ENCODE measurements around the gene LUC7L3. TPM values are rescaled to one million over a fixed set of nuclear protein-coding genes. Genes with fewer than 3 reads are reported as not detected.

Gene LUC7L3
- total and polyA plus RNA-seq, 2 donors (not counting 3 experiments of a cell fraction or from before 2014, with no cell fraction given): 70.9 to 113 TPM

GRCh38 chr17:50735287-50735686 lies 15.9 kb downstream of the LUC7L3 start:
- no peaks in the 10 kb centered on the region for H3K4me1 ChIP-seq (ENCODE audit: control insufficient read depth, extremely low read depth, insufficient read depth, low read length)
- dilution Hi-C loops (cut with MboI; ENCODE audit: extremely low pct_ligation_motif_present, low sequenced_read_pairs): no loop called here
- H3K4me3 ChIP-seq (replicated peaks in 1 of 3; ENCODE audit: insufficient read depth in 1 of 3, low read depth in 1 of 3, low read length in 3 of 3): no peak overlapping the region
- no peak overlapping the region for H3K9ac ChIP-seq (replicated peaks; ENCODE audit: extremely low read depth, insufficient read depth, low read length)
- H3K79me2 ChIP-seq (ENCODE audit: control insufficient read depth, insufficient read depth, low read length): peaks cover 95% of the 10 kb centered on the region
- H4K20me1 ChIP-seq (replicated peaks; ENCODE audit: control insufficient read depth, extremely low read depth, insufficient read depth, low read length): peaks cover 24% of the 10 kb centered on the region
- no peak overlapping the region for H2AFZ ChIP-seq (ENCODE audit: low read depth, low read length)
- no peak overlapping the region for H3K4me2 ChIP-seq (ENCODE audit: insufficient read depth, low read length)
- H3K27me3 ChIP-seq (ENCODE audit: control insufficient read depth in 2 of 2, insufficient read depth in 2 of 2, low read length in 2 of 2): no peaks in the 10 kb centered on the region
- BruUV-seq (replicated peaks): no TSS peak
- FAIRE-seq (peak; percentile 43), DNase-seq (ENCODE audit: low read depth, low spot score) (no peak)
- H3K9me3 ChIP-seq (replicated peaks; ENCODE audit: control insufficient read depth, insufficient read depth, low read length): no peaks in the 10 kb centered on the region
- intact Hi-C loops (cut with micrococcal nuclease): no loop called here
- H3K27ac ChIP-seq (ENCODE audit: insufficient read depth, low read depth, low read length): no peak overlapping the region
- no peaks in the 10 kb centered on the region for H3K9me1 ChIP-seq (replicated peaks; ENCODE audit: control insufficient read depth, extremely low read depth, insufficient read depth, low read length)
- CTCF ChIA-PET: no interaction called here
- H3K36me3 ChIP-seq (ENCODE audit: control insufficient read depth in 2 of 2, extremely low read depth in 1 of 2, insufficient read depth in 2 of 2, low read length in 2 of 2): peaks cover 4 to 5% of the 10 kb centered on the region in 2 experiments
- TF ChIP-seq MYC (IDR thresholded peaks at IDR 0.05; ENCODE audit: low read depth, low read length) (no peak), JUN (IDR thresholded peaks at IDR 0.05; ENCODE audit: borderline replicate concordance, insufficient read depth, insufficient read length, low read depth) (no peak), MAX (IDR thresholded peaks at IDR 0.05; ENCODE audit: insufficient read depth, insufficient read length) (no peak), POLR2A (IDR thresholded peaks at IDR 0.05; ENCODE audit: low read depth, low read length) (no peak), POLR2AphosphoS5 (IDR thresholded peaks at IDR 0.05; ENCODE audit: insufficient read depth, low read depth, low read length) (no peak), FOS (IDR thresholded peaks at IDR 0.05; ENCODE audit: borderline replicate concordance, insufficient read depth, low read length) (no peak), CTCF (IDR thresholded peaks at IDR 0.05; ENCODE audit: extremely low read depth in 1 of 2, insufficient read depth in 1 of 2, low read depth in 1 of 2, low read length in 2 of 2) (no peak), GATA2 (IDR thresholded peaks at IDR 0.05; ENCODE audit: insufficient read depth, insufficient read length, low read depth, low read length) (no peak)
- POLR2A ChIA-PET: no interaction called here
